Measurements from ENCODE around the gene OR5B12. TPM values are rescaled to one million over a fixed set of nuclear protein-coding genes. Genes with fewer than 3 reads are reported as not detected.

The OR5B12 gene
- 2.9 TPM for total RNA-seq

GRCh38 chr11:58442136-58442535 lies at the start of gene OR5B12:
Gene OR5B12, minus strand, starts transcription at chr11:58442236. Its CDS starts 2,085 bp downstream, at chr11:58440151.
- no peak for TF ChIP-seq CTCF (IDR thresholded peaks at IDR 0.05)
- H3K27ac ChIP-seq, result no peak within 1 kb of the TSS
- DNase-seq (ENCODE audit: low spot score in 2 of 2), result no peak

GRCh38 chr11:58490827-58491226 lies 48.8 kb upstream of the OR5B12 start:
- intact Hi-C loops (cut with DNase I), result no loop called here
- TF ChIP-seq CTCF (IDR thresholded peaks at IDR 0.05), result no peak
- Histone ChIP-seq H3K4me1 (peaks cover 0 to 3% of the 10 kb centered on the region in 2 donors), H3K27me3 (no peaks in the 10 kb centered on the region), H3K9me3 (no peaks in the 10 kb centered on the region), H3K36me3 (no peaks in the 10 kb centered on the region), H3K4me3 (no peak overlapping the region), H3K27ac (no peak overlapping the region)
- DNase-seq (ENCODE audit: low spot score in 2 of 2), result no peak

More at GRCh38 chr11:58442136-58442535, at the start of gene OR5B12:
- Histone ChIP-seq H3K4me1 (no peaks in the 10 kb centered on the region), H3K36me3 (no peaks in the 10 kb centered on the region), H3K9me3 (peaks cover 0 to 13% of the 10 kb centered on the region in 2 donors), H3K27me3 (no peaks in the 10 kb centered on the region), H3K4me3 (no peak within 1 kb of the TSS)
- intact Hi-C loops (cut with DNase I), result no loop called here

- no peaks in the 10 kb centered on the region for H3K4me1 ChIP-seq
- H3K4me3 ChIP-seq, result no peak overlapping the region
- intact Hi-C loops (cut with DNase I), result no loop called here
- DNase-seq (ENCODE audit: low spot score in 2 of 2), result no peak
- no peak overlapping the region for H3K27ac ChIP-seq
- H3K36me3 ChIP-seq, result no peaks in the 10 kb centered on the region
- H3K9me3 ChIP-seq, result no peaks in the 10 kb centered on the region
- TF ChIP-seq CTCF (IDR thresholded peaks at IDR 0.05), result no peak
- no peaks in the 10 kb centered on the region for H3K27me3 ChIP-seq
Observed at GRCh38 chr11:58487170-58487569, 45.1 kb upstream of the OR5B12 start.

- H3K27me3 ChIP-seq, result no peaks in the 10 kb centered on the region
- H3K9me3 ChIP-seq, result no peaks in the 10 kb centered on the region
Observed at GRCh38 chr11:58485961-58486360, 43.9 kb upstream of the OR5B12 start.

GRCh38 chr11:58471892-58472291 lies 29.9 kb upstream of the OR5B12 start:
- TF ChIP-seq CTCF (IDR thresholded peaks at IDR 0.05), result no peak
- H3K36me3 ChIP-seq, result no peaks in the 10 kb centered on the region
- no peaks in the 10 kb centered on the region for H3K27me3 ChIP-seq
- H3K4me3 ChIP-seq, result no peak overlapping the region
- H3K9me3 ChIP-seq, result peaks cover 11 to 13% of the 10 kb centered on the region in 2 donors
- intact Hi-C loops (cut with DNase I), result no loop called here
- no peaks in the 10 kb centered on the region for H3K4me1 ChIP-seq
- no peak for DNase-seq (ENCODE audit: low spot score in 2 of 2)
- no peak overlapping the region for H3K27ac ChIP-seq

More at GRCh38 chr11:58485961-58486360, 43.9 kb upstream of the OR5B12 start:
- TF ChIP-seq CTCF (IDR thresholded peaks at IDR 0.05), result no peak
- intact Hi-C loops (cut with DNase I), result no loop called here
- no peak for DNase-seq (ENCODE audit: low spot score in 2 of 2)
- Histone ChIP-seq H3K4me3 (no peak overlapping the region), H3K36me3 (no peaks in the 10 kb centered on the region), H3K27ac (no peak overlapping the region), H3K4me1 (no peaks in the 10 kb centered on the region)

GRCh38 chr11:58466293-58466692 lies 24.3 kb upstream of the OR5B12 start:
- Histone ChIP-seq H3K27me3 (no peaks in the 10 kb centered on the region), H3K4me3 (no peak overlapping the region), H3K4me1 (no peaks in the 10 kb centered on the region), H3K36me3 (no peaks in the 10 kb centered on the region), H3K9me3 (peaks cover 6 to 9% of the 10 kb centered on the region in 2 donors), H3K27ac (no peak overlapping the region)
- intact Hi-C loops (cut with DNase I), result no loop called here
- no peak for DNase-seq (ENCODE audit: low spot score in 2 of 2)
- TF ChIP-seq CTCF (IDR thresholded peaks at IDR 0.05), result no peak

All from ascending aorta (tissue), 2 donors.